HG02759 (cell line): ENCODE data around the gene TEAD3.

ENCODE experiments used
- ATAC-seq: cut with Tn5 transposase; IDR thresholded peaks from one replicate; pipeline ENCODE4 v1.9.1; 2021; ENCODE audit warnings: mild to moderate bottlenecking, moderate library complexity; ENCODE audit not compliant: unreplicated experiment

The TEAD3 gene

GRCh38 chr6:35427435-35427834 lies 69.4 kb downstream of the TEAD3 start:
- ATAC-seq = no peak

- no peak for ATAC-seq
These were observed 70.8 kb downstream of the TEAD3 start for GRCh38 chr6:35426074-35426473.

DNA sequence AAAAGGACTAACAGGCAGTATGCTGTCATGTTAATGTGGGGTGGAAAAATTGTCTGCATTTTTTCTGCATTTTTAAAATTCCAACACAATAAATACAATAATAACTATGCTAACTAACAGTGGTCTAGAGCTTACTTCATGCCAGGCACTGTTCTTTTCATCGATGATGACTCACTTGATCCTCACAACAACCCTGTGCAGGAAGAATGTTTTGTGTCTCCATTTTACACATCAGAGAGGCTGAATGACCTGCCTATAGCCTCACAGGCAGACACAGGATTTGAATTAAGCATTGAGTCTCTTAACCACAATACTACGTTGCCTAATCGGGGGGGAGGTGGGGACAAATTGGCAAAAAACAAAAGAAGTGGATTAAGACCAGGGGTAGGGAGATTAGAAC lies 71.6 kb downstream of the TEAD3 start:
- ATAC-seq = no peak
